Stimulated activated CD8-positive, alpha-beta memory T cell treated with anti-CD3 and anti-CD28 coated beads, Interleukin-12 subunit alpha, Interleukin-12 subunit beta, amount 100 ng/mL, for 4 hours (primary cell): ENCODE measurements around the gene GAL3ST3.

ENCODE experiments used
- DNase-seq: peaks from one replicate; pipeline ENCODE4 v3.0.0-alpha.2; 2020; ENCODE audit warnings: low read depth

Gene GAL3ST3

GRCh38 chr11:66069715-66070603 is 21.0 kb upstream of the GAL3ST3 start, which contains the start of gene PACS1:
Gene PACS1 (plus strand): TSS chr11:66070272. CDS start chr11:66070487, 215 bp downstream.
- DNase-seq = peak; percentile 83

- no peak for DNase-seq
These were observed 20.2 kb upstream of the GAL3ST3 start for GRCh38 chr11:66068923-66069714.

DNA sequence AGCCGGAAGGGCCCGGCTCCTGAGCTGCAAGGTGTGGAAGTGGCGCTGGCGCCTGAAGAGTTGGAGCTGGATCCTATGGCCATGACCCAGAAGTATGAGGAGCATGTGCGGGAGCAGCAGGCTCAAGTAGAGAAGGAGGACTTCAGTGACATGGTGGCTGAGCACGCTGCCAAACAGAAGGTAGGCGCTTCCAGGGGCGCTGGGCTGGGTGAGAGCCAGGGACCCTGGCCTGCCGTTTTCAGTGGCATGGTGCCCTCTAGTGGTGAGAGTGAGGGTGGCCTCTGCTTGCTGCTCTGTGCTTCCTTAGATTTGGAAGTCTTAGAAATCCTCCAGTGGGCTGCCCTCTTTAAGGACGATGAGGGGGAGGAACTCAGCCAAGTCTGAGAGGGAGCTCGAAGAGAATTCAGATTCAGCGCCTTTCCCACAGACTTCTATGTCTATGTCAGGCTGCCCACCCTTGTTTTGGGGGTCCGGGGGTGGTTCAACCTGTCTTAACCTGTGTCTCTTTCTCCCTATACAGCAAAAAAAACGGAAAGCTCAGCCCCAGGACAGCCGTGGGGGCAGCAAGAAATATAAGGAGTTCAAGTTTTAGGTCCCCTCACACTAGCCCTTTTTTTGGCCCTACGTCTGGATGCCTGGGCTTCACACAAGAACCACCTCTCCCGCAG is 19.3 kb upstream of the GAL3ST3 start:
- DNase-seq = no peak

DNA sequence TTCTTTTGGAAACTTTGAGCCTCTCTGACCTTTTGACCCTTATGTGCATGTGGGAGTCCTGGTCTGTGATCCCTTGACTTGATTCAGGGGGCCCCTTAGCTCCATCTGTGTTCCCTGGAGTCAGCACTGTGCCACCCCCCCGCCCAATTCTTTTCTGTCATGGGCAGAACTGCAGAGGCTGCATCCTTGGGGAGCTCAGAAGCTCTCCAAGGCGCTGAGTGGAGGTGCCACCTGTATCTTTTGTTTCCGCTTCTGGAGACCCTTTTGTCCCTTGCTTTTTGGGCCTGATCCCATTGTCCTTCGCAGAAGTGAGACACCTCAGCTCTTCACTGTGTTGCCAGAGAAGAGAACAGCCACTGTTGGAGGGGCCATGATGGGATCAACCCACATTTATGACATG is 18.7 kb upstream of the GAL3ST3 start:
- no peak for DNase-seq

DNA sequence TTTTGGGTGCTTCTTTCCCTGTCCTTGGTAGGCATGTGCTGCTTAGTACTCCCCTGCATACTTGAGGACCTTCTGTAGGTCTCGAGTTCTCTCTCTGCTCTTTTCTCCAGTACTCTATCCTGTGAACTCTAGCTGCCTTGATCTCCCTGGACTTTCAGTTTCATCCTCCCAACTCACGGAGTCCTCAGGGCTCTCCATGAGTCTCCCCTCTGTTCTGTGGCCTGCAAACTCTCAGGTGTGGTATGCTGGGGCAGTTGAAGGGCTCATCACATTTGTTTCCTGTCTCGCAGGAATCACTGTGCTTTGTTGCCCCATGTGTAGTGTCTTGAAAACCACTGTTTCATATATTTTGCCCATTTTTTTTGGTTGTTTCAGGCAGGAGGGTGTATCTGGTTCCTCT is 17.8 kb upstream of the GAL3ST3 start:
- DNase-seq = no peak

- DNase-seq = no peak
These were observed 15.6 kb upstream of the GAL3ST3 start for GRCh38 chr11:66064571-66064970.

- no peak for DNase-seq
These were observed 14.9 kb upstream of the GAL3ST3 start for GRCh38 chr11:66063900-66064299.

- no peak for DNase-seq
These were observed 13.4 kb upstream of the GAL3ST3 start for GRCh38 chr11:66062408-66062807.

- no peak for DNase-seq
These were observed 12.3 kb upstream of the GAL3ST3 start for GRCh38 chr11:66061268-66061667.

- DNase-seq = no peak
These were observed 11.2 kb upstream of the GAL3ST3 start for GRCh38 chr11:66059966-66060680.

DNA sequence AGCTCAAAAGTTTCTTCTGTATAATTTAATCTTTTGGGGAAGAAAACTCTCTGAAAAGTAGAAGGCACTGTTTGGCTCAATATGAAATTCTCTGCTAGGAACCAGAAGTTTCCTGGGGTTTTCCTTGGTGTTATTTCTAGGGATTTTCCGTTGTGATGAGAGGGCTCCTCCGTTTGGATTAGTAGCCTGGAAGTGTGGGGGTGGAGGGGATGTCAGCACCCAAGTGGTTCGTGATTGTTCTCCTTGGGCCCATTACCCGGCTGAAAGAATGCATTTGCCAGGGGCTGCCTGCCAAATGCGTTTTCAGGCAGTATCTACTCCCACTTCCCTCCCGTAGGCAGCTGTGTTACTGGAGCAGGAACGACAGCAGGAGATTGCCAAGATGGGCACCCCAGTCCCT is 7.5 kb upstream of the GAL3ST3 start:
- DNase-seq = no peak

- no peak for DNase-seq
These were observed 6.1 kb upstream of the GAL3ST3 start for GRCh38 chr11:66055021-66055420.

DNA sequence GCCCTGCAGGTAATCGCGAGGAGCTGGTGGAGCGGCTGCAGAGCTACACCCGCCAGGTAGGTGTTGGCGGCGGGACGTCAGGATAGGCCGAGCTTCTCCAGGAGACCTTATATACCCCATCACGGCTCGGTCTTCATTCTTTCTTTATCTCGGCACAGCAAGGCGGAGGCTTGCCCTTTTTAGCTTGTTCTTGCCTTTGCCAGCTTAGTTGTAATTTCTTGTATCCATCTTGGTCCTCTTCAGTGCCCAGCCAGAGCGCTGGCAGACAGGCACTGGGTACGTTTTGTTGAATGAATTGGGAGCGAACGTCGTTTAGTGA is 3.7 kb upstream of the GAL3ST3 start:
- no peak for DNase-seq

DNA sequence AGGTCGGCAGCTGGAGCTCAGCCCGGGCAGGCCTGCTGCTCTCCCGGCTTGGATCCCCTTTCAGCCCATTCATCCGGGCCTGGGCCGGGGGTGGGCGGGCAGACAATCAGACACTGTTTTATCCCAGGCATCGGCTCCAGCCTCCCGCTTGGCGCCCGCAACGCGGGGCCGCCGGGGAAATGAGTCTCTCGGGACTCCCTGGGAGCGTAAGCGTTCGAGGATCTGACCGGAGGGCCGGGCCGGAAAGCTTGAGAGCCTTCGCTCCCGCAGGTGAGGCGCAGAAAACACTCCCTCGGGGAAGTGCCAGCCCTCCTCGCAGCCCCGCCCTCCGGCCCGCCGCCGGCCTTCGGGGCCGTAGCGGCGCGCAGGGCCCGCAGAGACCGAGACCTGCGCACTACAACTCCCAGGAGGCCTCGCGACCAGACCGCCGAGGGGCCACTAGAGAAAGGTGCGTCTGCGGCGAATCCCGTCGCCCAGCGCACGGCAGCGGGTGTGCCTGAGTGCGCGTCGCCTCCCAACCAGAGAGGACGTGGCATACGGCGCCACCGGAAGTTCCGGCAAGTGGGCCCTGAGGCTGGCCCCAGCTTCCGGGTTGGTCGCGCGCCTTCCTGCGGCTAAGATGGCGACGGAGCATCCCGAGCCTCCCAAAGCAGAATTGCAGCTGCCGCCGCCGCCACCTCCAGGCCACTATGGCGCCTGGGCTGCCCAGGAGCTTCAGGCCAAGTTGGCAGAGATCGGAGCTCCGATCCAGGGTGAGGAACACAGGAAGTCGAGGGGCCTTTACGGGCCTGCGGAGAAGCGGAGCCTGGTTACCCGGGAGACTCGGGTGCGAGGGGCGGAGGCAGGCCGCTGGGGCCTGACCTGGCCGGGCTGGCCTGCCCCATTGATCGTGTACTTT is 3.1 kb upstream of the GAL3ST3 start, which contains the start of gene SF3B2:
Gene SF3B2 (plus strand): TSS at position 599 of the 898 bp plus-strand sequence. CDS start 21 bp downstream, at position 620.
- peak; percentile 93 for DNase-seq

GRCh38 chr11:66051371-66051765 is 2.4 kb upstream of the GAL3ST3 start:
- no peak for DNase-seq

GRCh38 chr11:66050581-66051231 is 1.7 kb upstream of the GAL3ST3 start:
- DNase-seq = no peak

DNA sequence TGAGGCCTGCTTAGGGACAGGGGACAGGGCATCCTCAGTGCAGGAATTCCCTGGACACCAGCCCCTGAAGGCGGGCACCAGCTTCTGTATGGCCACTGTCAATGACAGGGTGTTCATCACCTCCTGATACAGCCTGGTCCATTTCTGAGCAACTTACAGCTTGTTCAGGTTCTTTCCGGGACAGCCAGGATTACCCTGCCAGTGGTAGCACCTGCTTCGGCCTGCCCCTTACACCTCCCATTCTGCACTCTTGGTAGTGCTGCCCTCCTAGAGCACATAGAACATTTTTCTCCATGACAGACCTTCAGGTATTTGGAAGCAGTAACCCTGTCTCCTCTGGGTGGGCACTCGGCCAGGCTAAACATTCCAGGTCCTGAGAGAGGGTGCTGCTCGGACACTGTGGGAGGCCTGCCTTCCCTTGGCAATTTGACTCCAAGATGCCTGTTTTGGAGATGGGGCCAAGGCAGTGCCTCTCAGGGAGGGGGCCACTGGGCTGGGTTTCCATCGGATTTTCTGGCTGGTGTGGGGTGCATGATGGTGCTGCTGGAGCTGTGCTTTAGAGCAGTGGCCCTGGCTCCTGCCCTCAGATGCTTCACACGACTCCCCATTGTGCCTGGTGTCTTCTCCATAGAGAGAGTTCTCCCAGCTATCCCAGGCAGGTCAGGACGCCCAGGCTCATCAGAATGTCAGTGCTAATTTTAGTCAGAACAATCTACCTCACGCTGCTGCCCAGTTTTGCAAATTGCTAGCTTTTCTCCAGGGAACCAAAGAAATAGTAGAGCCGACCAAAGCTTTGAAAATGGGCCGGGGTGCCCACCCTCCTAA is 1.2 kb downstream of the GAL3ST3 start:
- DNase-seq = no peak

DNA sequence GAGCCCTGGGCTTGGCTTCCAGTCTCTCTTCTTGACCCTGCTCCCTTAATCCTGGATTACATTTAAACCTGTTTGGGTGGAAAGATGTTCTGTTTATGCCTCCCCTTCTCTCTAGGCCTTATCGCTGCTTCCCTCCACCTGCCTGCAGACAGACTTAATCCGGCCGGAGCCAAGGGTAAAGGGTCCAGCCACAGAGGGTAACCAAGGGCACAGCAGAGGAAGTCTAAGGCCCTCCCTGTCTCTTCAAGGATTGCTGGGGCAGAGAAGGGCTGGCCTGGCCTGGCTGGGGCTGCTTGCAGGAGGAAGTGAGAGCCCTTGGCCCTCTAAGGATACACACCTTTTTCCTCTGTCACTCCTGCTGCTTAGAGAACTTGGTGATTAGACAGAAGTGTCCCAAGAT is 2.1 kb downstream of the GAL3ST3 start:
- DNase-seq = no peak

- DNase-seq = peak; percentile 66
These were observed 3.8 kb downstream of the GAL3ST3 start for GRCh38 chr11:66045177-66045639.
